IMR-90 (cell line): ENCODE measurements around the gene ADARB2. TPM values are rescaled to one million over a fixed set of nuclear protein-coding genes. Genes with fewer than 3 reads are reported as not detected.

Experiments
- ATAC-seq: fragments of 200-7000 bp; cut with Tn5 transposase; 2 replicates; pipeline ENCODE4 v1.9.1; 2020; ENCODE audit warnings: low read depth, mild to moderate bottlenecking, moderate library complexity
- BruUV-seq: library from RNA; stranded (reverse); fragments of 400-500 nt; replicated peaks from 2 replicates; lab custom pipeline; 2021; lab: Mats Ljungman, UMichigan
- CTCF ChIA-PET: fragments of 300-600 bp; formaldehyde crosslinking; extraction: SDS; loops from one replicate; lab custom pipeline; 2021; ENCODE audit warnings: antibody characterized with exemption; lab: Yijun Ruan, JAX
- POLR2A ChIA-PET: fragments of 300-600 bp; sonication (Branson Sonifier 250); formaldehyde crosslinking; loops from one replicate; lab custom pipeline; 2022; ENCODE audit warnings: antibody characterized with exemption; ENCODE audit not compliant: unreplicated experiment; lab: Charles Lee
- DNase-seq: peaks from one replicate; pipeline ENCODE4 v3.0.0; 2013
- H2AFZ ChIP-seq: replicated peaks from 2 replicates; pipeline ENCODE3; 2013; ENCODE audit warnings: low read length, mild to moderate bottlenecking; ENCODE audit not compliant: poor library complexity
- H2AK5ac ChIP-seq: 2 replicates; pipeline ENCODE4 v1.6.1; 2013; ENCODE audit warnings: low read depth, low read length, inconsistent platforms
- H2AK9ac ChIP-seq: replicated peaks from 2 replicates; pipeline ENCODE3; 2013; ENCODE audit warnings: mild to moderate bottlenecking, low read depth, low read length, moderate library complexity; ENCODE audit not compliant: poor library complexity
- H2BK120ac ChIP-seq: 2 replicates; pipeline ENCODE4 v1.6.1; 2013; ENCODE audit warnings: low read depth, low read length, inconsistent platforms
- H2BK15ac ChIP-seq: 3 replicates; pipeline ENCODE4 v1.6.1; 2013; ENCODE audit warnings: low read depth, low read length, inconsistent platforms
- H2BK20ac ChIP-seq: 2 replicates; pipeline ENCODE4 v1.6.1; 2013; ENCODE audit warnings: low read depth, mild to moderate bottlenecking, inconsistent platforms, low read length, moderate library complexity
- H2BK5ac ChIP-seq: 2 replicates; pipeline ENCODE4 v1.6.1; 2013; ENCODE audit warnings: mild to moderate bottlenecking, low read depth, low read length, inconsistent platforms; ENCODE audit not compliant: poor library complexity, severe bottlenecking
- H3K14ac ChIP-seq: replicated peaks from 2 replicates; pipeline ENCODE4 v1.6.1; 2013; ENCODE audit warnings: low read depth, low read length, inconsistent platforms
- H3K18ac ChIP-seq: 2 replicates; pipeline ENCODE4 v1.6.1; 2013; ENCODE audit warnings: low read depth, low read length, control low read depth
- H3K23ac ChIP-seq: 2 replicates; pipeline ENCODE4 v1.6.1; 2013; ENCODE audit warnings: low read depth, low read length, inconsistent platforms
- H3K27ac ChIP-seq: 2 replicates; pipeline ENCODE4 v1.5.1; 2013; ENCODE audit warnings: mild to moderate bottlenecking, control low read depth, low read length; ENCODE audit not compliant: insufficient read depth
- H3K27me3 ChIP-seq: 2 replicates; pipeline ENCODE4 v1.6.1; 2013; ENCODE audit warnings: low read length; ENCODE audit not compliant: control insufficient read depth, insufficient read depth
- H3K36me3 ChIP-seq: 2 replicates; pipeline ENCODE4 v1.6.1; 2013; ENCODE audit warnings: low read length, mixed read lengths; ENCODE audit not compliant: control insufficient read depth, insufficient read depth
- H3K4ac ChIP-seq: 2 replicates; pipeline ENCODE4 v1.6.1; 2013; ENCODE audit warnings: low read depth, low read length, inconsistent platforms
- H3K4me1 ChIP-seq: 2 replicates; pipeline ENCODE4 v1.6.1; 2013; ENCODE audit warnings: low read length, mixed read lengths; ENCODE audit not compliant: control insufficient read depth, insufficient read depth
- H3K4me2 ChIP-seq: 2 replicates; pipeline ENCODE4 v1.6.1; 2013; ENCODE audit warnings: low read depth, mild to moderate bottlenecking, control low read depth, low read length, moderate library complexity
- H3K4me3 ChIP-seq: 2 replicates; pipeline ENCODE4 v1.5.1; 2013; ENCODE audit warnings: low read depth, mild to moderate bottlenecking, control low read depth, low read length, moderate library complexity; ENCODE audit not compliant: insufficient read depth
- H3K56ac ChIP-seq: 2 replicates; pipeline ENCODE4 v1.6.1; 2013; ENCODE audit warnings: low read length, inconsistent platforms; ENCODE audit not compliant: insufficient read depth; ENCODE audit errors: extremely low read depth
- H3K79me1 ChIP-seq, 2 experiments: 2 replicates each; pipeline ENCODE4 v1.6.1; 2013; ENCODE audit warnings: low read length in 2 of 2, inconsistent platforms in 1 of 2, low read depth in 1 of 2
- H3K9ac ChIP-seq: 2 replicates; pipeline ENCODE4 v1.6.1; 2013; ENCODE audit warnings: low read depth, low read length, control low read depth
- H3K9me1 ChIP-seq: 2 replicates; pipeline ENCODE4 v1.6.1; 2013; ENCODE audit warnings: low read length, inconsistent platforms; ENCODE audit not compliant: insufficient read depth
- H3K9me3 ChIP-seq: 2 replicates; pipeline ENCODE4 v1.6.1; 2013; ENCODE audit warnings: low read length; ENCODE audit not compliant: control insufficient read depth, insufficient read depth
- H4K20me1 ChIP-seq: 2 replicates; pipeline ENCODE4 v1.6.1; 2013; ENCODE audit warnings: low read length, inconsistent platforms; ENCODE audit not compliant: insufficient read depth
- H4K5ac ChIP-seq: 2 replicates; pipeline ENCODE4 v1.6.1; 2013; ENCODE audit warnings: mild to moderate bottlenecking, low read depth, low read length, control low read depth
- H4K8ac ChIP-seq, 2 experiments: 2 replicates each; pipeline ENCODE4 v1.6.1; 2013; ENCODE audit warnings: low read depth in 2 of 2, low read length in 2 of 2, control low read depth in 1 of 2, inconsistent platforms in 1 of 2
- H4K91ac ChIP-seq: 2 replicates; pipeline ENCODE4 v1.6.1; 2013; ENCODE audit warnings: low read depth, low read length, inconsistent platforms; ENCODE audit not compliant: insufficient read depth
- MAZ ChIP-seq: IDR thresholded peaks from 2 replicates; pipeline ENCODE4 v1.6.1; 2012; ENCODE audit warnings: low read depth, mild to moderate bottlenecking, low read length, improper control_type of control experiment, moderate library complexity, borderline replicate concordance
- WGBS, 2 experiments: methylation state at CpG; one replicate each; pipeline versions ENCODE4 v1.1.5 to v1.1.7; 2013; ENCODE audit warnings: missing lambda C conversion rate in 2 of 2; ENCODE audit not compliant: insufficient read length in 1 of 2; ENCODE audit errors: extremely low coverage in 2 of 2; 5-methylcytosine and 5-hydroxymethylcytosine counted together
- dilution Hi-C: fragments of 300-500 bp; cut with HindIII; formaldehyde crosslinking; loops from one replicate; pipeline ENCODE4 v1.14.3; 2018; ENCODE audit warnings: low sequenced_read_pairs; ENCODE audit not compliant: unreplicated experiment
- in situ Hi-C: fragments of 300-500 bp; cut with MboI; formaldehyde crosslinking; loops from 3 replicates; pipeline ENCODE4 v1.14.3; 2019; ENCODE audit warnings: low sequenced_read_pairs, inconsistent platforms, mixed read lengths
- intact Hi-C: fragments of 100-400 bp; cut with micrococcal nuclease; formaldehyde crosslinking; loops from 2 replicates; pipeline ENCODE4 v1.10.0; 2022
- polyA plus RNA-seq, 3 experiments: library from polyadenylated mRNA; depleted of rRNA; stranded (reverse); fragments of >200 nt; gene quantifications; 2 replicates each; pipeline ENCODE4 v1.2.3, GENCODE V29; 2012; ENCODE audit warnings: low replicate concordance in 1 of 3
- total RNA-seq: library from RNA; depleted of rRNA; stranded (reverse); fragments of >200 nt; gene quantifications from 2 replicates; pipeline ENCODE4 v1.2.3, GENCODE V29; 2012

ADARB2 gene
- total and polyA plus RNA-seq, 2 of the 4 experiments (the other 2 are of a cell fraction), result not detected

DNA sequence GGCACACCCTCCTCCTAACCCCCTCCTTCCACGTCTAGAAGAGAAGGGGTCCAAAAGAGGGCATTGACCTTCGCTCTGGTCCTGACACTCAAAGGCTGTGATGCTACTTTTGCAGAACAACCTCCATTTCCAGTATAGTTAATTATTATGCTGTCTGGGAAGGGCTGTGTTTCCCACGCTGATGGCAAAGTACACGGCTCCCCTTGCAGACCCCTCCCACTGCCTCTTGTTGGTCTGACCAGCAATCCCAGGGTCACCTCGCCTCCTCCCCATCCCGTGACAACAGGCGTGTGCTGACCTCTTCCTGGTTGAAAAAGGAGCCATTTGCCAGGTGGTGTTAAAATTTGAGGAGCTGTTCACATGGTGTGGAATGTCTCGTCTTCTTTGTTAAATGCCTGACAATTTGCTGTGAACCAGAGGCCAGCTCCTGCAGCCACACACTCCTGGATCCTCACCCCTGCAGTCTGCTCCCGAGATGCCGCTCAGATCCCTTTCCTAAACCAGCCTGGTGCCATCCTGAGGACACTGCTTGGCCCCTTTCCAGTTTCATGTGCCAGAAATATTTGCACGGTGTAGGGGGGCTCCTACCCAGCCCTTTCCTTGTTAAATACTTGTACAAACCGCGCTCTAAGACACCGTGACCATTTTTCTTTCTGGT, 359.5 kb downstream of the ADARB2 start:
- H3K27ac ChIP-seq, result no peak overlapping the region
- no peaks in the 10 kb centered on the region for H3K9me1 ChIP-seq
- H2BK5ac ChIP-seq, result no peak overlapping the region
- CTCF ChIA-PET, result no interaction called here
- no peak overlapping the region for H3K56ac ChIP-seq
- dilution Hi-C loops (no loop called here), intact Hi-C loops (no loop called here), in situ Hi-C loops (no loop called here)
- no TSS peak for BruUV-seq
- H3K27me3 ChIP-seq, result no peaks in the 10 kb centered on the region
- H3K36me3 ChIP-seq, result no peaks in the 10 kb centered on the region
- no peak overlapping the region for H3K23ac ChIP-seq
- 10% methylated on average over 2 of the region's 14 CpGs; no CpG with 5 or more reads in 1 of the 2 experiments for WGBS, 2 experiments
- no peak overlapping the region for H2AK5ac ChIP-seq
- POLR2A ChIA-PET, result no interaction called here
- no peak overlapping the region for H4K5ac ChIP-seq
- no peak overlapping the region for H2BK20ac ChIP-seq
- no peak overlapping the region for H2AFZ ChIP-seq
- ATAC-seq (no peak), DNase-seq (no peak)
- no peaks in the 10 kb centered on the region for H3K4me1 ChIP-seq
- H3K4me2 ChIP-seq, result no peak overlapping the region
- H3K9ac ChIP-seq, result no peak overlapping the region
- H4K20me1 ChIP-seq, result no peaks in the 10 kb centered on the region
- no peak overlapping the region for H3K4ac ChIP-seq
- no peaks in the 10 kb centered on the region for H3K79me1 ChIP-seq
- TF ChIP-seq MAZ, result no peak
- H3K4me3 ChIP-seq, result no peak overlapping the region
- no peak overlapping the region for H4K8ac ChIP-seq
- no peak overlapping the region for H2AK9ac ChIP-seq
- no peak overlapping the region for H3K14ac ChIP-seq
- H4K91ac ChIP-seq, result no peak overlapping the region
- no peak overlapping the region for H3K18ac ChIP-seq
- H2BK120ac ChIP-seq, result no peak overlapping the region
- H3K9me3 ChIP-seq, result peaks cover 51% of the 10 kb centered on the region
- no peak overlapping the region for H2BK15ac ChIP-seq
